Gastrocnemius medialis (tissue), 4 donors: Measurements from ENCODE around the gene XPO4.

Source experiments
- CTCF ChIP-seq, 5 experiments: fragments of 450-650 bp in 3 of 5; fragments of 200-600 bp in 2 of 5; sonication (generic) in 2 of 5; IDR thresholded peaks in 4 of 5; conservative IDR thresholded peaks in 1 of 5; 1 replicate in 4 of 5; 2 replicates in 1 of 5; pipeline ENCODE4 v1.5.1; 2016 to 2019; ENCODE audit warnings: antibody characterized with exemption in 5 of 5, mild to moderate bottlenecking in 3 of 5, moderate library complexity in 3 of 5
- POLR2A ChIP-seq, 2 donors: fragments of 450-650 bp; IDR thresholded peaks; one replicate each; pipeline ENCODE4 v1.6.1; 2017; ENCODE audit warnings: antibody characterized with exemption in 2 of 2, mild to moderate bottlenecking in 2 of 2, moderate library complexity in 2 of 2

- TF ChIP-seq POLR2A (IDR thresholded peaks at IDR 0.05) (no peak), CTCF (IDR thresholded peaks at IDR 0.05 in 4 of 5, conservative IDR thresholded peaks at IDR 0.05 in 1 of 5) (no peak)
Measured at GRCh38 chr13:20832861-20833260, 69.7 kb downstream of the XPO4 start.
